Renal pelvis (tissue), 12 donors: ENCODE data around the gene DAW1. TPM values are rescaled to one million over a fixed set of nuclear protein-coding genes. Genes with fewer than 3 reads are reported as not detected.
"Not testable (repeated sequence)": the region's sequence is repeated elsewhere in the genome, so short reads cannot be mapped to it uniquely, and the experiment has no call there.

Experiments used
- DNase-seq: peaks from one replicate; pipeline ENCODE4 v3.0.0-alpha.2; 2013
- long read RNA-seq, 16 experiments: transcript quantifications; one replicate each; lab custom pipeline, GENCODE V29; 2026
- polyA plus RNA-seq, 3 donors: library from polyadenylated mRNA; unstranded; fragments of 120-200 nt; gene quantifications; one replicate each; pipeline ENCODE4 v1.2.1, GENCODE V29; 2013; ENCODE audit not compliant: insufficient read length in 3 of 3

DAW1 gene
- under 1 TPM; 0.50 to 0.65 (median 0.60) TPM for polyA plus RNA-seq
- long read RNA-seq, donor 1, result 0 reads
- long read RNA-seq, donor 2, partial matches to known transcripts, result 0 of 1 reads
- long read RNA-seq, donor 2, other reads (novel, unspliced or antisense), result 0 of 1 reads
- long read RNA-seq, donor 3, result 0 reads
- long read RNA-seq, donor 4, partial matches to known transcripts, result 0 of 1 reads
- long read RNA-seq, donor 4, other reads (novel, unspliced or antisense), result 0 of 1 reads
- long read RNA-seq, donor 5, result 0 reads
- long read RNA-seq, donor 6, result 0 reads
- long read RNA-seq, donor 7, result 0 reads
- long read RNA-seq, donor 8, result 0 reads
- long read RNA-seq, donor 9, partial matches to known transcripts, result 0 of 1 reads
- long read RNA-seq, donor 9, other reads (novel, unspliced or antisense), result 0 of 1 reads
- long read RNA-seq, donor 10, result 0 reads
- long read RNA-seq, donor 11, result 0 reads
- long read RNA-seq, donor 12, result 0 reads
- long read RNA-seq, donor 13, result 0 reads
- long read RNA-seq, donor 14, result 0 reads
- long read RNA-seq, donor 15, result 0 reads
- long read RNA-seq, donor 16, partial matches to known transcripts, result 0 of 1 reads
- long read RNA-seq, donor 16, other reads (novel, unspliced or antisense), result 0 of 1 reads

- DNase-seq, result peak; percentile 69
Measured at GRCh38 chr2:227871375-227871791, at the start of gene DAW1. DAW1 (plus strand) TSS chr2:227871631; CDS start chr2:227871690, 59 bp downstream.

GRCh38 chr2:227822416-227823003 lies 48.9 kb upstream of the DAW1 start:
- no peak for DNase-seq

GRCh38 chr2:227823922-227824321 lies 47.5 kb upstream of the DAW1 start:
- DNase-seq, result no peak

GRCh38 chr2:227824711-227825110 lies 46.7 kb upstream of the DAW1 start:
- no peak for DNase-seq

GRCh38 chr2:227826019-227826521 lies 45.4 kb upstream of the DAW1 start:
- DNase-seq, result no peak

- no peak for DNase-seq
Measured at GRCh38 chr2:227826563-227826962, 44.9 kb upstream of the DAW1 start.

- no peak for DNase-seq
Measured at GRCh38 chr2:227827143-227827542, 44.3 kb upstream of the DAW1 start.

- DNase-seq, result no peak
Measured at GRCh38 chr2:227828477-227828912, 42.9 kb upstream of the DAW1 start.

- no peak for DNase-seq
Measured at GRCh38 chr2:227829337-227829736, 42.1 kb upstream of the DAW1 start.

- no peak for DNase-seq
Measured at GRCh38 chr2:227834423-227834822, 37.0 kb upstream of the DAW1 start.

- no peak for DNase-seq
Measured at GRCh38 chr2:227834916-227835650, 36.3 kb upstream of the DAW1 start.

- not testable (repeated sequence) for DNase-seq
Measured at GRCh38 chr2:227839339-227840129, 31.9 kb upstream of the DAW1 start.

- no peak for DNase-seq
Measured at GRCh38 chr2:227846831-227847230, 24.6 kb upstream of the DAW1 start.

- DNase-seq, result no peak
Measured at GRCh38 chr2:227848146-227848545, 23.3 kb upstream of the DAW1 start.

- DNase-seq, result peak; percentile 19
Measured at GRCh38 chr2:227848586-227848985, 22.8 kb upstream of the DAW1 start.

GRCh38 chr2:227849906-227850305 lies 21.5 kb upstream of the DAW1 start:
- DNase-seq, result no peak

GRCh38 chr2:227853204-227853629 lies 18.2 kb upstream of the DAW1 start:
- peak; percentile 57 for DNase-seq

GRCh38 chr2:227853765-227854271 lies 17.6 kb upstream of the DAW1 start:
- no peak for DNase-seq

- no peak for DNase-seq
Measured at GRCh38 chr2:227855440-227855839, 16.0 kb upstream of the DAW1 start.

- DNase-seq, result no peak
Measured at GRCh38 chr2:227856697-227857096, 14.7 kb upstream of the DAW1 start.

- no peak for DNase-seq
Measured at GRCh38 chr2:227860221-227860641, 11.2 kb upstream of the DAW1 start.
